RPMI7951 (cell line): ENCODE data around the gene BCO2. TPM values are rescaled to one million over a fixed set of nuclear protein-coding genes. Genes with fewer than 3 reads are reported as not detected.

Experiments
- DNase-seq: peaks from one replicate; pipeline ENCODE4 v3.0.0-alpha.2; 2012; ENCODE audit warnings: low read depth
- total RNA-seq: library from RNA; depleted of rRNA; stranded (reverse); fragments of >200 nt; shearing (Covaris generic); gene quantifications from 2 replicates; pipeline ENCODE4 v1.2.3, GENCODE V29; 2014

The BCO2 gene
- total RNA-seq, 1 experiment from 2014 or later: 0.24 TPM

GRCh38 chr11:112216561-112217105 is 41.3 kb downstream of the BCO2 start:
- DNase-seq: no peak

- peak; percentile 71 for DNase-seq
Measured at GRCh38 chr11:112219476-112220232, 44.3 kb downstream of the BCO2 start.

- DNase-seq: no peak
Measured at GRCh38 chr11:112221274-112221835, 46.0 kb downstream of the BCO2 start.

GRCh38 chr11:112222303-112222702 is 47.0 kb downstream of the BCO2 start:
- no peak for DNase-seq

- no peak for DNase-seq
Measured at GRCh38 chr11:112223121-112223520, 47.8 kb downstream of the BCO2 start.

DNA sequence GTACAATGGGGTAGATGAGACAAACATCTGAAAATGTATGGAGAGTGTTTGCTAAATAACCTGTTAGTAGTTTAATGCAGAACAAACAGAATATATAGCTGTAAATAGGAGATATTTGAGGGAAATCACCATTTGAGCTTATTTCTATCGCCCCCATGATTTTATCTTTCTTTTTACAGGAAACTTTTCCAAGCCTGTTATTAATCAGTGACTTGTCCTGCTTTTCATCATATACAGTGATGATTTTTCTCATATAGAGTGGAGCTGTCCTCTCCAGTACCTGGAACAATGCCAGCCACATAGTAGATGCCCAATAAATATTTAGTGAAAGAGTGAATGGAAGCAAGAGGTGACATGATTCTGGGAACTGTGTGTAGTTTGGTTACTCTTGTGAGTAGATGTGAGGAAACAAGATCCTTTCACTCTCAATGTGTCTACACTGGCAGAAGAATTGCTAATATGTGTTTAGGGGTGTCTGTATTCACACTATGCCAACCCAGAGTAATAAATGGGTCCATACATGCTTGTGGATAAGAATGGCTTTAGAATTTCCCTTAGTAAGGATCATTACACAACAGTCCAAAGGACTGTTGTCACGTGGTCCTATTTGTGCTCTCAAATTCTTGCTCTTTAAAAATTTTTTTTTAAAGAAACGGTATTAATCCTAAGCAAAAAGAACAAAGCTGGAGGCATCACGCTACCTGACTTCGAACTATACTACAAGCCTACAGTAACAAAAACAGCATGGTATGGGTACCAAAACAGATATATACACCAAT is 48.6 kb downstream of the BCO2 start:
- no peak for DNase-seq

DNA sequence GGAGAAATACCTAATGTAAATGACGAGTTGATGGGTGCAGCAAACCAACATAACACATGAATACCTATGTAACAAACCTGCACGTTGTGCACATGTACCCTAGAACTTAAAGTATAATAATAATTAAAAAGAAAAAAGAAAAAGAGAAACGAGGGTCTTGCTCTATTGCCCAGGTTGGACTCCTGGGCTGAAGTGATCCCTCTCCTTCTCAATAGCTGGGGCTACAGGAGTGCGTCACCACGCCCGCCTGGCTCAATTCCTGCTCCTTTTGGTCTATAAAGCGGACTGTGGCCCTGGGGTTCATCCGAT is 50.4 kb downstream of the BCO2 start:
- DNase-seq: peak; percentile 89

GRCh38 chr11:112226062-112226830 is 50.9 kb downstream of the BCO2 start, which contains the start of gene PTS:
TSS of gene PTS (plus strand) at chr11:112226428. CDS start at chr11:112226444, 16 bp downstream.
- peak; percentile 89 for DNase-seq

DNA sequence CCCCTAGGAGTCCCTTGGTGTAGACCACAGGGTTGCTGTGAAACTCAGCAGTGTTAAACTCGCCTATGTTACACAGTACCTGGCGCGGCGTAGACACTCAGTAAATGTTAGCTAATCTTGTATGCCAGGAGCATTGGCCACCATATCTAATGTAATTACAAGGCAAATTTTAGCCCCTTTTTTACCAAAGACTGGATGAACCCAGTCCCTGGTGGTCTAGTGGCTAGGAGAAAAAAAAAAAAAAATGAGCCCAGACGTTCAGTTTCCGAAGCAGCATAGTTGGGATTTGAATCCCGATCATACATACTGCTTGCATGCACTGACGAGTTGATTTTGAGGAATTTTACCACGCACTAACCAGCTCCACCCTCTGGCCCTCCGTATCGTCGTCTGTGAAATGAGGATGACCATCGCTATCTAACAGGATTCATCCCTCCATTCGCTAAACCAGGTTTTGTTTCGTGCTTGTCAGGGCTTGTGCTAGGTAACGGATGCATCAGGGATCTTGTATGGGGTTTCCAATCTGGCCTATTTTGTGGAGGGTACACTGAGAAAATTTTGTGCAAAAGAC is 51.6 kb downstream of the BCO2 start:
- peak; percentile 38 for DNase-seq

DNA sequence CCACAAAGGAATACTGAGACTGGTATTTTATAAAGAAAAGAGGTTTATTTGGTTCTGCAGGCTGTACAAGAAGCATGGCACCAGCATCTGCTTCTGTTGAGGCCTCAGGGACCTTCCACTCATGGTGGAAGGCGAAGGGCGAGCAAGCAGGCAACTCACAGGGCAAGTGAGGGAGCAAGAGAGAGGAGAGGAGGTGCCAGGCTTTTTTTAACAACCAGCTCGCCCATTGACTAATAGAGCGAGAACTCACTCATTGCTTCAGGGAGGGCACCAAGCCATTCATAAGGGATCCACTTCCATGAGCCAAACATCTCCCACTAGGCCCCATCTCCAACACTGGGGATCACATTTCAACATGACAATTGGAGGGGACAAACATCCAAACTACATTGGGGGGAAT is 52.2 kb downstream of the BCO2 start:
- no peak for DNase-seq

- no peak for DNase-seq
Measured at GRCh38 chr11:112228706-112229105, 53.4 kb downstream of the BCO2 start.

GRCh38 chr11:112229159-112229558 is 53.8 kb downstream of the BCO2 start:
- DNase-seq: no peak

DNA sequence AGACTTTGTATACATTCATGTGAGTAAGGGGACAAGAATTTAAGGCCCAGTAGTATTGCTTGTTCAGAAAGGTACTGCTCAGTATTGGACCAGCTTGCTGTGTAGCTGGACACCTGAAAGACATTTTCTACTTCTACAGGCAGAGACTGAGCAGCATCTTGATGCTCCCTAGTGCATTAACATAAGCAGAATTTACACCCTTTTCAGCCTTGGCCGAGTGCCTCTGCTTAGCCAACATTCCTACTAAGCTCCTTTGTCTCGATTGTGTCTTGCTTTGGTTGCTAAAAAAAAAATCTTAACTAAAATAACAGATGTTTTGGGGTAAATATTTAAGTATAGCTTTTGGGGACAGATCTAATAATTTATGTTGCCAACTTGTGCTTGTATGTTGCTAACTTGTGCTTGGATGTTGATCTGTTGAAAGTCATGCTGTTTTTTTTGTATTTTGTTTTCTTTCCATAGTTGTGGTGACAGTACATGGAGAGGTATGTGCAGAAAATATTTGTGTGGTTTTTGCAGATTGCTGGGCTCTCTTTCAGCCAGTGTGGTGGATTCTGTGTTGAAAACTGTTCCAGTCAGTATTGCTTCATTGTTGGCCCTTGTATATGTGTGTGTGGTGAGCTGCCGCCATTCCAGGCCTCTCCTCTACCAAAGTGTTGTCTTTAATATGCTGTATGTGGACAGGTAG is 54.6 kb downstream of the BCO2 start:
- DNase-seq: no peak

DNA sequence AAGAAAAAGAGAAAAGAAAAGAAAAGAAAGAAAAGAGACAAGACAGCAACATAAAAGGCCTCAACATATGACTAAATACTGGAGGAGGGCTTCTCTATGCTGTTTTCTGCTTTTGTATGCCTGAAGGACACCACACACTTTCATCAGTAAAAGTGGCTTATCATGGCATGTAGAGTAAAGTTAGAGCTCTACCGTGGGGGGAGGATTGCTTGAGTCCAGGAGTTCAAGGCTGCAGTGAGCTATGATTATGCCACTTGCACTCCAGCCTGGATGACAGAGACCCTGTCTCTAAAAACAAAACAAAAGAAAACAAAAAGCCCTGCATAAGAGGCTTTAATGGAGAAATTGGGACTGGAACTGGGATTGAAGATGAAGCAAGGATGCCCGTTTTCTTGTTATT is 56.6 kb downstream of the BCO2 start:
- no peak for DNase-seq

- DNase-seq: no peak
Measured at GRCh38 chr11:112235750-112236390, 60.6 kb downstream of the BCO2 start.

- no peak for DNase-seq
Measured at GRCh38 chr11:112237451-112237850, 62.1 kb downstream of the BCO2 start.

DNA sequence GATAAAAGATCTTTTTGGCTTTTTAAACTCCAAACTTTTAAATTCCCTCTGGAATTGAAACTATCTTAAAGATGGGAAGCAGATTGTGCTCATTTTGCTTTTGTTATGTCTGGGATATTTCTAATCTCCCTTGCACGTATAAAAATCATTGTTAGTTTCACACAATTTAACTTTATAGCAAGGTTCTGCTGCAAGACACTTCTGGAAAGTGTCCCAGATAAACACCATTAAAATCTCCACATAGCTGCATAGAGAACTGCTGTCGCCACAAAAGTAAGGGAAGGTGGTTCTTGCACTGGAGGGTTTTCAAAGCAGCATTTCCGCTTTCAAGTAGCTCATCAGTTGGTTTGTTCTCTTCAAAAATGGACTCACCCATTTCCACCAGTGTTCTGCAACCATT is 62.7 kb downstream of the BCO2 start:
- no peak for DNase-seq

GRCh38 chr11:112241486-112241885 is 66.2 kb downstream of the BCO2 start:
- peak; percentile 48 for DNase-seq

- no peak for DNase-seq
Measured at GRCh38 chr11:112247201-112247600, 71.9 kb downstream of the BCO2 start.

DNA sequence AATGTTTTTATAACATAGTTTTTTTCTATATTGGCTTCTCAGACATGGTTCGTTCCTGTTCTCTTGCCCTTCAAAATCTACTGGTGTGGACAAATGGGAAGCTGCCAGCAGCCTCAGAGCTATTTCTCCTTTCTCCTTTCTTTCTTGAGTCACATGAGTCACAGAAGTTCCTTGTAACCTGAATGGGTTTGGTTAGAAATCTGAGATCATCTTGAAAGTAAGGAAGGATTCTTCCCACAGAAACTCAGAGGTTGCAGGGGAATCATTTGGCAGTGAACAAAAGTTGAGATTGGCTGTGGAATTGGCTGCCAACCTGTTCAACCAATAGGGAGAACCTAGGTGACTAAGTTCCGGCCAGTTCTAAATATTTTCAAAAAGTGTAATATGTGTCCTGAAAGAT is 72.9 kb downstream of the BCO2 start:
- no peak for DNase-seq
